ENCODE measurements around the gene SPCS2.

DNA sequence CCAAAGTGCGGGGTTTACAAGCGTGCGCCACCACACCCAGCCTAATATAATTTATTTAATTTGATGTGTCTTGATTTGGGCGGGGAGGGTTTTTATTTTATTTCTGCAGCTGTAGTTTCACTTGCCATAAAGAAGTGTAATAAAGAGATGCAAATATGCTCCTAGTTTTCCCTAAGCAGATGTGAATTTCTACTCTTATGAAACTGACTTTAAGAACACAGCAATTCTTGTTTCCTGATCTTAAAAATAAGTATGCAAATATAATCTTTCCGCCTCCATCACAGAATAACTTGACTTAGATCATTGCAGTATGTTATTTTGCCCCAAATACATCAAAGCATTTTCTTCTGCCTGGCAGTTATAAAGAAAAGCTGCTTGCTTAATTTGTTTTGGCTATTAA, 4.4 kb downstream of the SPCS2 start:
- TF ChIP-seq EZH2 (IDR thresholded peaks at IDR 0.05; ENCODE audit: insufficient read depth, poor library complexity, severe bottlenecking), result no peak
- no peak for TF ChIP-seq EZH2phosphoT487 (IDR thresholded peaks at IDR 0.05; ENCODE audit: insufficient read depth, low read depth)
